Progenitor cell of endocrine pancreas (in vitro differentiated cells): ENCODE results near the gene SERPINB2. TPM values are rescaled to one million over a fixed set of nuclear protein-coding genes. Genes with fewer than 3 reads are reported as not detected.

Experiments
- DNase-seq: peaks from one replicate; pipeline ENCODE4 v3.0.0; 2021; ENCODE audit warnings: low spot score; ENCODE audit not compliant: unreplicated experiment
- H3K27ac Mint-ChIP-seq: 2 replicates; pipeline ENCODE4 v1.8.0; 2021; ENCODE audit warnings: mild to moderate bottlenecking, moderate library complexity, mixed read lengths
- H3K27me3 Mint-ChIP-seq: 2 replicates; pipeline ENCODE4 v1.8.0; 2021; ENCODE audit warnings: mixed read lengths
- H3K36me3 Mint-ChIP-seq: 2 replicates; pipeline ENCODE4 v1.8.0; 2022; ENCODE audit warnings: mixed read lengths; ENCODE audit not compliant: insufficient read depth
- H3K4me1 Mint-ChIP-seq: 2 replicates; pipeline ENCODE4 v1.8.0; 2021; ENCODE audit warnings: low read depth, mixed read lengths
- H3K4me3 Mint-ChIP-seq: 2 replicates; pipeline ENCODE4 v1.8.0; 2021; ENCODE audit warnings: low read depth, mild to moderate bottlenecking, moderate library complexity, mixed read lengths
- H3K9me3 Mint-ChIP-seq: 2 replicates; pipeline ENCODE4 v1.8.0; 2021; ENCODE audit warnings: low read depth, mixed read lengths
- CTCF ChIP-seq: fragments of 200-600 bp; sonication (generic); IDR thresholded peaks from one replicate; pipeline ENCODE4 v1.5.0; 2021; ENCODE audit warnings: antibody characterized with exemption, mild to moderate bottlenecking; ENCODE audit not compliant: unreplicated experiment
- total RNA-seq: library from RNA; stranded (reverse); gene quantifications from 2 replicates; pipeline ENCODE4 v1.2.1, GENCODE V29; 2021

The SERPINB2 gene
- total RNA-seq, 1 donor from 2014 or later, result not detected

- DNase-seq, result no peak
- H3K4me1 Mint-ChIP-seq, result no peaks in the 10 kb centered on the region
- H3K36me3 Mint-ChIP-seq, result no peaks in the 10 kb centered on the region
- no peaks in the 10 kb centered on the region for H3K27me3 Mint-ChIP-seq
- no peak overlapping the region for H3K27ac Mint-ChIP-seq
- H3K4me3 Mint-ChIP-seq, result no peak overlapping the region
- no peak for TF ChIP-seq CTCF
- peaks cover 3% of the 10 kb centered on the region for H3K9me3 Mint-ChIP-seq
Measured at GRCh38 chr18:63850636-63851035, 36.9 kb upstream of the SERPINB2 start.

GRCh38 chr18:63858456-63858855, 29.0 kb upstream of the SERPINB2 start:
- Mint-ChIP-seq H3K27me3 (no peaks in the 10 kb centered on the region), H3K9me3 (peaks cover 15% of the 10 kb centered on the region), H3K36me3 (no peaks in the 10 kb centered on the region), H3K27ac (no peak overlapping the region), H3K4me3 (no peak overlapping the region), H3K4me1 (no peaks in the 10 kb centered on the region)
- DNase-seq, result no peak
- no peak for TF ChIP-seq CTCF

GRCh38 chr18:63859781-63860475, 27.6 kb upstream of the SERPINB2 start:
- Mint-ChIP-seq H3K4me3 (no peak overlapping the region), H3K27ac (no peak overlapping the region), H3K27me3 (no peaks in the 10 kb centered on the region), H3K9me3 (peaks cover 14% of the 10 kb centered on the region), H3K4me1 (no peaks in the 10 kb centered on the region), H3K36me3 (no peaks in the 10 kb centered on the region)
- DNase-seq, result no peak
- no peak for TF ChIP-seq CTCF

- Mint-ChIP-seq H3K4me3 (no peak overlapping the region), H3K27ac (no peak overlapping the region), H3K36me3 (no peaks in the 10 kb centered on the region), H3K4me1 (no peaks in the 10 kb centered on the region), H3K27me3 (no peaks in the 10 kb centered on the region), H3K9me3 (peaks cover 12% of the 10 kb centered on the region)
- no peak for TF ChIP-seq CTCF
- DNase-seq, result no peak
Measured at GRCh38 chr18:63860531-63860930, 27.0 kb upstream of the SERPINB2 start.

GRCh38 chr18:63867368-63868125, 20.0 kb upstream of the SERPINB2 start:
- H3K4me3 Mint-ChIP-seq, result no peak overlapping the region
- no peak for DNase-seq
- H3K36me3 Mint-ChIP-seq, result no peaks in the 10 kb centered on the region
- no peaks in the 10 kb centered on the region for H3K4me1 Mint-ChIP-seq
- peaks cover 3% of the 10 kb centered on the region for H3K27me3 Mint-ChIP-seq
- H3K27ac Mint-ChIP-seq, result peak overlapping the region; percentile 11
- no peak for TF ChIP-seq CTCF
- H3K9me3 Mint-ChIP-seq, result no peaks in the 10 kb centered on the region
